Measurements from ENCODE around the gene NCS1.

NCS1 gene

DNA sequence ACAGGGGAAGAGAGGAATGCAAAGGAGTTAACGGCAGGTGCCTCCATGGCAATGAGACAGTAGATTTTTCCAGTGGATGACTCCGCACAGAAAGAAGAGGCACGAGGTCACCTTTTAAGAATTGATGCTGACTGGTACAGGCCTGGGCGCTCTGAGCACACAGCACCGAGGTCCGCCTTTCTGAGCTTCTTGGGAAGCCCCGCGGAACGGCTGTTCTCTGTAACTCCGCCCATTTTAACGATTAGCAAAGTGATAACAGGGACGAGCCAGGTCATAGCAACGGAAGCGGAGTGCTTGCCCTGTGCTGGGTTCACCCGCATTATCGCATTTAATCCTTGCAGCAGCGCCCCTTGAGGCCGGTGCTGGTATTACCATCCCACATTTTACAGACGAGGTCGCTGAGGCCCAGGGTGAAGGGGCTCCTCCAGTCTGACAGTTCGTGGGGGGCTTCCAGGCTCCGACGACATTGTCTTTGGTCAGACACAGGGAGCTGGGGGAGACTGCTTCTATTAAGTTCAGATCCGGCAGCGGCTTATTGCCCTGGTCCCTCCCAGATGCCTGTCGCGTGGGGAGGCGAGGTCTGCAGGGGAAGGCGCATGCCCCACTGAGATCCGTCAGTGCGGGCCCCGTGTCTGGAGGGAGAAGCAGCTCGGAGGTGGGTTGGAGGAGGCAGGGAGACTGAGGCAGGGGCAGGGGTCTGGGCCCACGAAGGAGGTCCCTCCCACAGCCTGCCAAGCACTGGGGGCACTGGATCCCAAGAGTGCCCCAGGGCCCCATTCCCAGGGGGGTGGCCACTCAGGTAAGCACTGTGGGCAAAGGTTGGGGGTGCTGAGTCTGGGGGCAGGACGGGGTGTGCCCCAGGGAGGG is 71.0 kb downstream of the NCS1 start:
- peak; percentile 93 to 95 (median 94) for TF ChIP-seq CTCF (IDR thresholded peaks at IDR 0.05; ENCODE audit: unreplicated experiment in 3 of 3)
- H3K4me1 Mint-ChIP-seq: peaks cover 5% of the 10 kb centered on the region
- H3K27ac Mint-ChIP-seq: no peak overlapping the region
- H3K9me3 Mint-ChIP-seq: no peaks in the 10 kb centered on the region
- H3K4me3 Mint-ChIP-seq: peak overlapping the region in 1 of 3 experiments; percentile 27
- peaks cover 21% of the 10 kb centered on the region for H3K27me3 Mint-ChIP-seq (ENCODE audit: low read depth)
- H3K36me3 Mint-ChIP-seq (ENCODE audit: low read depth): no peaks in the 10 kb centered on the region

GRCh38 chr9:130243882-130244170 is 71.6 kb downstream of the NCS1 start:
- Mint-ChIP-seq H3K36me3 (ENCODE audit: low read depth) (no peaks in the 10 kb centered on the region), H3K9me3 (no peaks in the 10 kb centered on the region), H3K27me3 (ENCODE audit: low read depth) (peaks cover 20% of the 10 kb centered on the region), H3K4me3 (no peak overlapping the region), H3K4me1 (peaks cover 5% of the 10 kb centered on the region), H3K27ac (no peak overlapping the region)
- TF ChIP-seq CTCF (IDR thresholded peaks at IDR 0.05; ENCODE audit: unreplicated experiment in 3 of 3): no peak

GRCh38 chr9:130244548-130245165 is 72.5 kb downstream of the NCS1 start:
- no peak overlapping the region for H3K27ac Mint-ChIP-seq
- no peak overlapping the region for H3K4me3 Mint-ChIP-seq
- H3K36me3 Mint-ChIP-seq (ENCODE audit: low read depth): no peaks in the 10 kb centered on the region
- H3K9me3 Mint-ChIP-seq: no peaks in the 10 kb centered on the region
- TF ChIP-seq CTCF (IDR thresholded peaks at IDR 0.05; ENCODE audit: unreplicated experiment in 3 of 3): no peak
- peaks cover 5% of the 10 kb centered on the region for H3K4me1 Mint-ChIP-seq
- H3K27me3 Mint-ChIP-seq (ENCODE audit: low read depth): peaks cover 26% of the 10 kb centered on the region

DNA sequence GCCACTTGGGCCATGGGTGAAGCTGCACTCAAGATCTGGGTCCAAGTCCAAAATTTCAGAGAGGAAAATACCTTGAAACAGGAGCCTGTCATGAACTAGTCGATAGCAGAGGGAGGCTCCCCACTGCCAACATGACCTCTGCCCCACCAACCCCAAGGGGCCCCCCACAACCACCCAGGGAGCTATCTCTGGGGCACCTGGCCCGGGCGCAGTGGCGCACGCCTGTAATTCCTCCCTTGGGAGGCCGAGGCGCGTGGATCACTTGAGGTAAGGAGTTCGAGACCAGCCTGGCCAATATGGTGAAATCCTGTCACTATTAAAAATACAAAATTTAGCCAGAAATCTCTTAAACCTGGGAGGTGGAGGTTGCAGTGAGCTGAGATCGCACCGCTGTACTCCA is 73.3 kb downstream of the NCS1 start:
- H3K27me3 Mint-ChIP-seq (ENCODE audit: low read depth): peaks cover 33% of the 10 kb centered on the region
- H3K36me3 Mint-ChIP-seq (ENCODE audit: low read depth): no peaks in the 10 kb centered on the region
- H3K4me3 Mint-ChIP-seq: no peak overlapping the region
- H3K9me3 Mint-ChIP-seq: peaks cover 3% of the 10 kb centered on the region
- peaks cover 5% of the 10 kb centered on the region for H3K4me1 Mint-ChIP-seq
- TF ChIP-seq CTCF (IDR thresholded peaks at IDR 0.05; ENCODE audit: unreplicated experiment in 3 of 3): no peak
- H3K27ac Mint-ChIP-seq: no peak overlapping the region

DNA sequence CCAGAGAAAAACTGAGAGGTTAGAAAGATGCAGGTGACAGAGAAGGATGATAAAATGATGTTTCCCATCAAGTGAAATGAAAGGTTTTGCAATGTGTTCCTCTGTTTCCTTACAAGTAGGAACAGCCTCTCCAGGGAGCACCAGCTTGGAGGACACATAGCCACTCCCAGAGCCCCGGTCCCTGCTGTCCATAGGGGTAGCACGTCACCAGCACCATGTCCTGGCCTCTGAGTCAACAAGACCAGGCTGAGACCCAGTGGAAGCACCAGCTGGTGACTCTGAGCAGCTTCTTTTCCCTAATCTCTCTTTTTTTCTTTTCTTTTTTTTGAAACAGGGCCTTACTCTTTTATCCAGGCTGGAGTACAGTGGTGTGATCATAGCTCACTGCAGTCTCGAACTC is 73.9 kb downstream of the NCS1 start:
- TF ChIP-seq CTCF (IDR thresholded peaks at IDR 0.05; ENCODE audit: unreplicated experiment in 3 of 3): no peak
- peaks cover 30% of the 10 kb centered on the region for H3K27me3 Mint-ChIP-seq (ENCODE audit: low read depth)
- no peak overlapping the region for H3K4me3 Mint-ChIP-seq
- H3K27ac Mint-ChIP-seq: no peak overlapping the region
- peaks cover 5% of the 10 kb centered on the region for H3K9me3 Mint-ChIP-seq
- H3K36me3 Mint-ChIP-seq (ENCODE audit: low read depth): no peaks in the 10 kb centered on the region
- H3K4me1 Mint-ChIP-seq: no peaks in the 10 kb centered on the region
